ENCODE measurements around the gene ACTR3.

Gene ACTR3

DNA sequence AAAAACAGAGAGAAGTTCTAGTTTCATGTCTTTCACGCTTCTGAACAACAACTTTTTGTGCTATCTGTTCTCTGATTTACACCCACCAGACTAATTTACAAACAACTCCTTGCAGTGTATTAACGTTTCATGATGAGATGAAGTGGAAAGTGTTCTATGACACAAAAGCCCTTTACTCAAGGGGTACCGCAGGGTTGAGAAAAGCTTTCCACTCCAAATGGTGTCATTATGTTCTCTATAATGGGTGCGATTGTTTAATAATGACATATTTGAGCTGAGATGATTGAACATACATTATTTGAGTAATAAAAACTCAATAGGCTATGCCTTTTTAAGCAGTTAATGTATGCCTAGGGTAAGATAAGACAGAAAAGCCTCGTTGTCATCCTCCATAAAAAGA, 76.3 kb downstream of the ACTR3 start:
- DNase-seq (ENCODE audit: low spot score), result no peak

DNA sequence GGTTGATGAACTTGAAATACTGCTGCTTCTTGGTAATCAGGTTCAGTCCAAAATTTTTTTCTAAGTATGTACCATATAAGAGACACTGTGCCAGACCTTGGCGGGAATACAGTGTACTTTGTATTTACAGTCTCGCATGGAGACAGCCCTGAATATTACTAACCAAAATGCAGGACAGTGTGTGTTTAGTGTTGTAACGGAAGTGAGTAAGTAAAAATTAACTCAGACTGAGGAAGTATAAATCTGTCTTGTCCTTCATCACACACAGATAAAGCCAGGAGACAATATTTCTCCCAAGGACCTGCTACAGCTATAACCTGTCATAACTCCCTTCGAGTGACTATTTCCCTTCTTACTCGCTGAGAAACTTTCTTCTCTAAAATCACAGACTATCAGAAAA, 76.9 kb downstream of the ACTR3 start:
- no peak for DNase-seq (ENCODE audit: low spot score)

DNA sequence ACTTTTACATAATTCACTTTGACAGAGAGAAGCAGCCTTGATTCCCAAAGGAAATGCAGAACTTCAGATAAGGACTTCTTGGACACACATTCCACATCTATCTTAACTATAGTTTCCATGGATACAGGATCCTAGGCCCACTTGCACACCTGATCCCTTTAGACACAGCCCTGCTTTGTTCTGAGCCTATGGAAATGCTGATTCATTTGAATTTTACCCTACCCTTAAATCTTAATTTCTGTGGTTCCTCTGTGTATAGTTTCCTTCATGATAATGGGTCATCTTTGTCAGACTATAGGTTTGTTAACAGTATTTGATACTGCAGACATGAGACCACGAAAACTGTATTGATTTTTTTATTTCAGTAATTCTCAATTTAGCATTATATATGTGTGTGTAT, 77.4 kb downstream of the ACTR3 start:
- DNase-seq (ENCODE audit: low spot score), result no peak

GRCh38 chr2:113972766-113973165, 82.9 kb downstream of the ACTR3 start:
- DNase-seq (ENCODE audit: low spot score), result no peak

- no peak for DNase-seq (ENCODE audit: low spot score)
These were observed 83.9 kb downstream of the ACTR3 start for GRCh38 chr2:113973810-113974209.

DNA sequence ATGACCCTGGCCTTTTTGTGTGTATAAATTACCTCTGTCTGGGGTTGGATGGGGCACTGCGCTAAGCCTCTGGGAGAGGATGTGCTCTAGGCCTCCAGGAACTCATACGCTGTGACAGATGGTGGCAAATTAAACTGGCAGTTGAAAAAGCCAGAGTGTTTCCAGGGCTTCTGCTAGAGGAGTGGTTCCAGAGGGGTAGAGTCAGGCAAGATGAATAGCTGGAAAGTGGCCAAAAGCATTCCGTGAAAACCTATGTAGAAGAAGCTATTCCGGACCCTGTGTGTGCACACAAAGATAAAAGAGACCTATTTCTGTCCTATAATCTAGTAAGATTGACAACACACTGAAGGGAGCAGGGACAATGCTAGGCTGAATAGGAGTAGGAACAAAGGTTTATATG, 84.8 kb downstream of the ACTR3 start:
- DNase-seq (ENCODE audit: low spot score), result no peak

- DNase-seq (ENCODE audit: low spot score), result no peak
These were observed 86.5 kb downstream of the ACTR3 start for GRCh38 chr2:113976277-113976928.

DNA sequence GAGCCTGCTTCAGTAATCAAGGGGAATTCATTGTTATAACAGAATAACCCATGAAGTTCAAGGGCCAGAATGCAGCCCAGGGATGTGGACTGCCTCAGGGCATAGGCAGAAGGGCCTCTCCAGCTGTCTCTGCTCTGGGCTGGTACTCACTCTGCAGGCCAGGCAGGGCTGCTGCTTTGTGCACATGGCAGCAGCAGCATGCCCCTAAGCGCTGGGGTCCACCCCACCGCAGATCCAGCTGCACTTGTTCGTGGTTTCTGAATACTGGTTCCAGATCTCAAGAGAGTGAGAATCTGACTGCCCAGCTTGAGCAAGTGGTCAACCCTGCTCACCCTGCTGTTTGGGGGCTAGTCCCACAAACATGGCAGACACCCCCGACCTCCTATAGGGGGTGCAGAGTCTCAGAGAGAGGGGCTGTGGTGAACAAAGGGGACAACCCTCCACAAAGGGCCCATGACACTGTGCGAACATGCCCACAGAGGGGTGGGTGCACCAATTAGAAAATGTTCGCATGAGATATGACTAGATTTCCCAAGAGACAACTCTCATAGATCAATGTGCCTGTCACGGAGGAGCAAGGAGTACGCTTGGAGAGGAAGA, 87.3 kb downstream of the ACTR3 start:
- DNase-seq (ENCODE audit: low spot score), result no peak

DNA sequence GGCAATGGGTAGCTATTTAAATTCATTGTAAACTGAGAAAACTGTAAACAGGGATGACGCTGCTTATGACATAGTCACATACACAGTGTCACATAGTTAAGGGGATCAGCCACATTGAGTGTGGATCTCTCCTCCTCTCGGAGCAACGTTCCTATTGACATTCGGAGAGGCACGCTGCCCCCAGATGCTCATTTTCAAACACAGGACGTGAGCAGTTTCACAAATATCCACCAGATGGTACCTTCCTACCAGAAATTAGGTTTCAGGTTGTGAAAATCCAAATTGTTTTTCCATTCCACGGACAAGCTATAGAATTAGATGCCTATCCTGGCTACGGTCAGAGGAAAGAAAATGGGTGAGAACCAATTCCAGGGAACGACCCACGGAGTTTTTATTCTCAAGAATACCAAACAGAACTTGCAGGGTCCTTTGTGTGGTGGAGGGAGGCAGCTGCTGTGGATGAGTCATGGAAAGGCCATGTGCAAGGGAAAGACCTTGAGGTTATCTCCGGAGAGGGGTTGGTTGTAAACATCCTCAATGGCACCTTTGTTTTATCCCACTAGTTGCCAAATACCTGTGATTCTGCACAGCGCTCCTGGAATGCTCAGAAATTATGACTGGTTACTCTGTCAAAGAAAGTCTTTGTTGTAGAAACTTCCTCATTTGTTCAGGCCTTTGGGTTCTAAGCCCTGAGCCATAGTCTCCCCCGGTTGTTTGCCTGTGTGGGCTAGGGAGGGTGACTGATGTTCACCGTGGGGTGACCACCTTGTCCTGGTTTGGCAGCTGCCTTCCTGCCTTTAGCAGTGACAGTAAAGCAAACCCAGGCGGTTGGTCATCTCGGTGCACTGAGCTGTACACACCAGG, 88.0 kb downstream of the ACTR3 start:
- DNase-seq (ENCODE audit: low spot score), result peak; percentile 75

- DNase-seq (ENCODE audit: low spot score), result no peak
These were observed 88.8 kb downstream of the ACTR3 start for GRCh38 chr2:113978524-113979190.

DNA sequence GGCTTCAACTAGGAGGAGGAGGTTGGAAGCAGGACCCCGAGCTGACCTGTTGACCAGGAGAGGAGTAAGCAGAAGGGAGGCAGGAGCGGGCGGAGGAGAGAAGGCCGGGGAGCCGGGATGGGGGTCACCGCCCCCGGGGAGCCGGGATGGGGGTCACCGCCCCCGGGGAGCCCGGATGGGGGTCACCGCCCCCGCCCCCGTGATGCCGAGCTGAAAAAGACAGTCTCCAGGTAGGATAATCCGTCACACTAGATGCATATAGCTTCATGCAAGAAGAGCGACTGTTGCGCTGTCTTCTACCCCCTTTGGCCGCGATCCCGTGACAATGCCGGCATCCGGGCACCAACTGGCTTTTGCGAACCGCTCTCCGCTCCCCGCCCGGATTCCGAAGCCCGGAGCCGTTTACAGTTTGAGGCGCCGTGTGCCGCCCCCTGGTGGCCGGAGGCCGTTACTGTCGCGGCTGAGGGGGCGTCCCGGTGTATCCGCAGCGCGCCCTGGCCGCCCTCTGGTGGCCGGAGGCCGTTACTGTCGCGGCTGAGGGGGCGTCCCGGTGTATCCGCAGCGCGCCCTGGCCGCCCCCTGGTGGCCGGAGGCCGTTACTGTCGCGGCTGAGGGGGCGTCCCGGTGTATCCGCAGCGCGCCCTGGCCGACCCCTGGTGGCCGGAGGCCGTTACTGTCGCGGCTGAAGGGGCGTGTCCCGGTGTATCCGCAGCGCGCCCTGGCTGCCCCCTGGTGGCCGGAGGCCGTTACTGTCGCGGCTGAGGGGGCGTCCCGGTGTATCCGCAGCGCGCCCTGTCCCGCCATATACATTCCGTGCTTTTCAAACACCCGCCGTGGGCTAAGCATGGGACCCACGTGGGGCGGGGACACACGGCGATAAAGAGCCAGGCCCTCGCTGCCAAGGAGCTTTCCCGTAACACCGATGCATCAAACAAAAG, 89.6 kb downstream of the ACTR3 start:
- DNase-seq (ENCODE audit: low spot score), result no peak

- no peak for DNase-seq (ENCODE audit: low spot score)
These were observed 91.1 kb downstream of the ACTR3 start for GRCh38 chr2:113980946-113981345.

DNA sequence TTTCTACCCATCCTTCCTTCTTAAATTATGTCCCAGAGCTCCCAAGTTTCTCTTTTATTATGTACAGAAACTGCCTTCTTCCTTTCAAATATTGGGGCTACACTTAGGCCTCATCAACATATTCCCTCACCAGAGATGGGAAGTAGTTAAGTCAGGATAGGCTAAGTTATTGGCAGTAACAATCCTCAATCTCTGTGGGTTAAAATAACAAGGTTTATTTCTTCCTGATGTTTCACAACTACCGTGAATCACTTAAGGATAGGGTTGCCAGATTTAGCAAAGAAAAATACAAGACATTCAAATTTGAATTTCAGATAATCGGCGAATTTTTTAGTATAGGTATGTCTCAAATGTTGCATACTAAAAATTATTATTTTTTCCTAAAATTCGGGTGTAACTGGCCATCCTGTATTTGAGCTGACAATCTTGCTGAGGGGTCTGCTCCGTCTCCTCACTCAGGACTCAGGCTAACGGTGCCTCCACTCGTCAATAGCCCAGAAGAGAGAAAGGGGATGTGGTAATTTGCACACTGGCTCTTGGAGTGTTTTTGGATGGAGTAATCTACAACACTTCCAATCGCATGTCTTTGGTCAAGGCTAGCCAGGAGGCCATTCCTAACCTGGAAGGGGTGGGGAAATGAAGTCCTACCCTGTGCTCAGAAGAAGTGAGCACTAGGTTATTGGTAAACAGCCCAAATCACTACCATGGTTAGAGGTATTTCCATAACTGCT, 91.7 kb downstream of the ACTR3 start:
- DNase-seq (ENCODE audit: low spot score), result no peak

GRCh38 chr2:113985554-113986397, 95.9 kb downstream of the ACTR3 start:
- DNase-seq (ENCODE audit: low spot score), result no peak

DNA sequence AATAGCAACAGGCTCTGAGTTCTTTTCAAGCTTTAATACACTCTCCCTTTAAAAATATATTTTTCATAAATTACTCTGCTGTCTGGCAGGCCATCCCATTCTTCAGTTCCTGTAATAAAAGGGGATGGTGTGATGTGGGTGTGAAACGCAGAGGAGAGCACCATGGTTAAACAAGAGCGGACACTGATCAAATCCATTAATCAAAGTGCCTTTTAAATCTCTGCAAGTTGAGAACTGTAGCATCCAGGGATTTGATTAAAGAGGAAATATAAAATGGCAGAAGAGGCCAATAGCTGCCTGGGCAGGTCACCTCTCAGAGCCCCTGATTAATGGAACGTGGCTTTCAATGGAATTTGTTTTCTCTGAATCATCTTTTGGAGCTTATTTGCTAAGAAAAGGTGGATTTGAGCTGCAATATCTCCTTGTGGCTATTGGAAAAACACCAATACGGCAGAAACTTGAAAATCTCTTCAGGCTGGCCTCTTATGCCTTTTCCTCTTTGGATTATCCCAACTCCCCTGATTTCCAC, 96.9 kb downstream of the ACTR3 start:
- DNase-seq (ENCODE audit: low spot score), result no peak

DNA sequence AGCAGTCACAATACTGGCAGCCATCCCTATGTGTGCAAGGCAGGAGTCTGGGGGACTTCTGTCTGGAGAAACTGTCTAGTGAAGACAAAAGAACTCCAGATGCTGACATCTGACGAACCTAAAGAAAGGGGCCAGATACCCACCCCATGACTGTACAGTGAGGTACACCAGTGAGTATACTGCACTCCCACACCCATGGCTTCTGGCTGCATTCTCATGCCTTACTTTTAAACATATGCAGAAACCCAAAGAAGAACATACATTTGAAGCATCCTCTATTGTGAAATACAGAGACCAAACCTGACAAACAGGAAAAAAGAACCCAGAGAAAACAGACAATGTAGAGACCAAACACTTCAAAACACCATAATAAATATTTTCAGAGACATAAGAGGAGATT, 102.2 kb downstream of the ACTR3 start:
- DNase-seq (ENCODE audit: low spot score), result no peak

GRCh38 chr2:113996671-113997594, 107.0 kb downstream of the ACTR3 start:
- DNase-seq (ENCODE audit: low spot score), result no peak

DNA sequence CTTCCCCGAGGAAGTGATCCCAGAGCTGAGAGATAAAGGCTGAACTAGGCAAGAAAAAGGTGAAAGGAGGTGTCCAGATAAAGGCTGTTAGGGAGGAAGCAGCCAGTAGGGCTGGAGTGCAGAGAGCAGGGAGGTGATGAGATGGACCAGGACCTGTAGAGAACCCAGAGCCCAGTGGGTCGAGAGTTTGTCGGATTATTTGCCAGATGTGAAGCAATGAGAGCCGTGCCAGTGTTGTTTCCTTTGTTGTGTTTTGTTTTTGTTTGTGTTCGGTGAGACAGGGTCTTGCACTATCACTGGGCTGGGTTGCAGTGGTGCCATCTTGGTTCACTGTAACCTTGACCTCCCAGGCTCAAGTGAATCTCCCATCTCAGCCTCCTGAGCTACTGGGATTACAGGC, 111.3 kb downstream of the ACTR3 start:
- no peak for DNase-seq (ENCODE audit: low spot score)

GRCh38 chr2:114001937-114002336, 112.0 kb downstream of the ACTR3 start:
- DNase-seq (ENCODE audit: low spot score), result no peak
